Measurements from ENCODE around the gene PAM16. TPM values are rescaled to one million over a fixed set of nuclear protein-coding genes. Genes with fewer than 3 reads are reported as not detected.

PAM16 gene
- total RNA-seq, 4 donors from 2014 or later, result 26.2 to 64.5 (median 40.9) TPM

DNA sequence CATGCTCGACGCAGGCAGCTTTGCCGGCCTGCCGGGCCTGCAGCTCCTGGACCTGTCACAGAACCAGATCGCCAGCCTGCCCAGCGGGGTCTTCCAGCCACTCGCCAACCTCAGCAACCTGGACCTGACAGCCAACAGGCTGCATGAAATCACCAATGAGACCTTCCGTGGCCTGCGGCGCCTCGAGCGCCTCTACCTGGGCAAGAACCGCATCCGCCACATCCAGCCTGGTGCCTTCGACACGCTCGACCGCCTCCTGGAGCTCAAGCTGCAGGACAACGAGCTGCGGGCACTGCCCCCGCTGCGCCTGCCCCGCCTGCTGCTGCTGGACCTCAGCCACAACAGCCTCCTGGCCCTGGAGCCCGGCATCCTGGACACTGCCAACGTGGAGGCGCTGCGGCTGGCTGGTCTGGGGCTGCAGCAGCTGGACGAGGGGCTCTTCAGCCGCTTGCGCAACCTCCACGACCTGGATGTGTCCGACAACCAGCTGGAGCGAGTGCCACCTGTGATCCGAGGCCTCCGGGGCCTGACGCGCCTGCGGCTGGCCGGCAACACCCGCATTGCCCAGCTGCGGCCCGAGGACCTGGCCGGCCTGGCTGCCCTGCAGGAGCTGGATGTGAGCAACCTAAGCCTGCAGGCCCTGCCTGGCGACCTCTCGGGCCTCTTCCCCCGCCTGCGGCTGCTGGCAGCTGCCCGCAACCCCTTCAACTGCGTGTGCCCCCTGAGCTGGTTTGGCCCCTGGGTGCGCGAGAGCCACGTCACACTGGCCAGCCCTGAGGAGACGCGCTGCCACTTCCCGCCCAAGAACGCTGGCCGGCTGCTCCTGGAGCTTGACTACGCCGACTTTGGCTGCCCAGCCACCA lies 30.2 kb upstream of the PAM16 start:
- no peak overlapping the region for H3K4me3 ChIP-seq (ENCODE audit: low read depth, poor library complexity, severe bottlenecking)
- 88 to 89% methylated on average over 35 to 51 of the region's 59 CpGs for WGBS, 2 donors
- no peak for TF ChIP-seq POLR2A (IDR thresholded peaks at IDR 0.05)
- TF ChIP-seq, protein P1, sequence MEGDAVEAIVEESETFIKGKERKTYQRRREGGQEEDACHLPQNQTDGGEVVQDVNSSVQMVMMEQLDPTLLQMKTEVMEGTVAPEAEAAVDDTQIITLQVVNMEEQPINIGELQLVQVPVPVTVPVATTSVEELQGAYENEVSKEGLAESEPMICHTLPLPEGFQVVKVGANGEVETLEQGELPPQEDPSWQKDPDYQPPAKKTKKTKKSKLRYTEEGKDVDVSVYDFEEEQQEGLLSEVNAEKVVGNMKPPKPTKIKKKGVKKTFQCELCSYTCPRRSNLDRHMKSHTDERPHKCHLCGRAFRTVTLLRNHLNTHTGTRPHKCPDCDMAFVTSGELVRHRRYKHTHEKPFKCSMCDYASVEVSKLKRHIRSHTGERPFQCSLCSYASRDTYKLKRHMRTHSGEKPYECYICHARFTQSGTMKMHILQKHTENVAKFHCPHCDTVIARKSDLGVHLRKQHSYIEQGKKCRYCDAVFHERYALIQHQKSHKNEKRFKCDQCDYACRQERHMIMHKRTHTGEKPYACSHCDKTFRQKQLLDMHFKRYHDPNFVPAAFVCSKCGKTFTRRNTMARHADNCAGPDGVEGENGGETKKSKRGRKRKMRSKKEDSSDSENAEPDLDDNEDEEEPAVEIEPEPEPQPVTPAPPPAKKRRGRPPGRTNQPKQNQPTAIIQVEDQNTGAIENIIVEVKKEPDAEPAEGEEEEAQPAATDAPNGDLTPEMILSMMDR (IDR thresholded peaks at IDR 0.05), result no peak
- intact Hi-C loops (cut with DNase I; ENCODE audit: low total_unique reads), result no loop called here
- no peak for DNase-seq (ENCODE audit: low spot score in 2 of 2)

DNA sequence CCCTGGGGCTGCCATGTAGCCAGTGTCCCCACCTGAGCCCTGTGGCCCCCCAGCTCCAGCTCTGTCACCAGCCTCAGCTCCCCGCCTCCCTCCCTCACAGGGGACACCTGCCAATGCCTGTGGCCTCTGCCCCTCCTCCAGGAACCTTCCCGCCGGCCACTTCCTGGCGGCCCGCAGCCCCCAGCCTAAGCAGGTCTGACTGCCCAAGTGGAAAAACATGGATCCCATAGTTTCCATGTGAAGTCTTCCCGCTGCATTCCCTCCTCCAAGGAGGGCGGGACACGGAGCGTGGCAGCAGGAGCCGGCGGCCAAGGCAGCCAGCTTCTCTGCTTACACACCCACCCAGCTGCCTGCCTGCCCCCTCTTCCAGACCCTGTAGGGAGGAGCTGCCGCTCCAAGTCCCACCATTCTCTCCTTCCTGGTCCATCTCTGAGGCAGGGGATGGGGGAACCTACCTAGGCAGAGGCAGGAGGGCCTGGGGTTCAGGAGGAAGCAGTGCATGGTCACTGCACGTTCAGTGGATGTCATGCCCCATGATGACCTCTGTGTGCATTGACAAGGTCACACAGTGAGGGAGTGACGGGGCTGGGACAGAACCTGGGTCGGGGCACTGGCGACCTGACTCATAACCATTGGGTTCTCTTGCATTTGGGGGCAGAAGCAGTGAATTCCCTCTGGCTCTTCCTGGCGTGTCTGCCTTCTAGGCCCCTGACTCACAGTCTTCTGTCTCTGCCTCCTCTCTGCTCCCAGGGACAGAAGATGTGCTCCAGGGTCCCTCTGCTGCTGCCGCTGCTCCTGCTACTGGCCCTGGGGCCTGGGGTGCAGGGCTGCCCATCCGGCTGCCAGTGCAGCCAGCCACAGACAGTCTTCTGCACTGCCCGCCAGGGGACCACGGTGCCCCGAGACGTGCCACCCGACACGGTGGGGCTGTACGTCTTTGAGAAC lies 29.3 kb upstream of the PAM16 start:
- 81 to 85% methylated on average over 26 of the region's 26 CpGs for WGBS, 2 donors
- DNase-seq (ENCODE audit: low spot score in 2 of 2), result no peak

DNA sequence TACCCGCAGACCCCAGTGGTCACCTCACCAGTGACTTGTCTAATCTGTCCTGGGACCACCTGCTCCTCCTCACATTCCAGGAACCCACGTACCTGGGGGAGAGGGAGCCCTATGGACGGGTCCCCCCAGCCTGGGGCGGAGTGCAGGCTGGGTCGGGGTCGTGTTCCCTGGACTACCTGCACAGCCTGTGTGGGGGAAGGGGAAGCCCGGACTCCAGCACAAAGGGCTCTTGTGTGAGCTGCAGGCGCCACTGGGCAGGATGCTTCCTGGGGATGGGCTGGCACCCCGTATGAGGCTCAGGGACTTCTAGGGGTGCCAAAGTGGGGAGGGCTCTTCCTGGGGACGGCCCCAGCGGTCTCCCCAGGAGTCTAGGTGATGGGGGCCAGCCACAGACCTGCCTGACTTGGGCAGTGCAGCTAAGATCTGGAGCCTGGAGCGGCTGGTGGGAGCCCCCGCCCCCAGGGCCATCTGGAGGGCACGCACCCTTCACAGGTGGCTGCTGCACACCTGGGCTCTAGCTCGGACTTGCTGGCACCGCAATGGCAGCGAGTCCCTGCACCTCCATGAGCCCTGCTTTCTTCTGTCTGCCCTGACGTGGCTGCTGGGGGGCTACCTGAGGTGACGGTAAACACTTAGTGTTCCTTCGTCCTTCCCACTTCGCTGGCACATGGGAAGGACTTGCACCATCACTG lies 28.0 kb upstream of the PAM16 start:
- WGBS, 2 donors, result 79 to 84% methylated on average over 12 to 18 of the region's 21 CpGs
- intact Hi-C loops (cut with DNase I; ENCODE audit: low total_unique reads), result loop anchor here (10.0 kb wide), 1 partner anchor 1126 kb away; no protein-coding TSS in a partner anchor
- DNase-seq (ENCODE audit: low spot score in 2 of 2), result no peak
- no peak overlapping the region for H3K4me3 ChIP-seq (ENCODE audit: low read depth, poor library complexity, severe bottlenecking)
- no peak for TF ChIP-seq POLR2A (IDR thresholded peaks at IDR 0.05)

More for the DNA sequence above, 29.3 kb upstream of the PAM16 start:
- intact Hi-C loops (cut with DNase I; ENCODE audit: low total_unique reads), result no loop called here
- TF ChIP-seq, protein P1 (IDR thresholded peaks at IDR 0.05), result no peak
- no peak for TF ChIP-seq POLR2A (IDR thresholded peaks at IDR 0.05)
- no peak overlapping the region for H3K4me3 ChIP-seq (ENCODE audit: low read depth, poor library complexity, severe bottlenecking)

DNA sequence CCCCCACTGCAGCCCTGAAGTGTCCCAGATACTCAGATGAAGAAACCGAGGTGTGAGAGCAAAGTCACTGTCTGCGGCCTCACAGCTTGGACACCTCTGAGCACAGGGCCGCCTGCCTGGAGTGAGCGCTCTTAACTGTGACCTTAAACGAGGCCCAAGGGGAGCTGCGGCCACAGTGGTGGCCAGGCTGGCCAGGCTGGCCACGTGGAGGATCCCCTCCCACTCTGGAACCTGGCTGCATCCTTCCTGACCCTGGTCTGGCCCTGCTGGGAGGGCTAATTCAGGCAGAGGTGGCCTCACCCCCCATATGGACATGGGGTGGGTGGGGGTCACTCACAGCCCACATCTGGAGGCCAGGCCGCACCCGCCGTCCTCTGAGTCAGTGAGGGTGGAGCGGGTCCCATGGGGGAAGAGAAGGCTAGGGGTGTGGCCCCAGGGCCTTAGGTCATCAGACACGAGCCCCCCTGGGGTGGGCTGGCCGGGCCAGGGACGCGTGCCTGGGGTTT lies 27.1 kb upstream of the PAM16 start:
- 54 to 81% methylated on average over 11 to 15 of the region's 15 CpGs for WGBS, 2 donors
- TF ChIP-seq, protein P1 (IDR thresholded peaks at IDR 0.05), result no peak
- TF ChIP-seq POLR2A (IDR thresholded peaks at IDR 0.05), result no peak
- H3K4me3 ChIP-seq (ENCODE audit: low read depth, poor library complexity, severe bottlenecking), result no peak overlapping the region
- intact Hi-C loops (cut with DNase I; ENCODE audit: low total_unique reads), result loop anchor here (10.0 kb wide), 1 partner anchor 1127 kb away; no protein-coding TSS in a partner anchor
- peak; percentile 75 to 96 for DNase-seq (ENCODE audit: low spot score in 2 of 2)

DNA sequence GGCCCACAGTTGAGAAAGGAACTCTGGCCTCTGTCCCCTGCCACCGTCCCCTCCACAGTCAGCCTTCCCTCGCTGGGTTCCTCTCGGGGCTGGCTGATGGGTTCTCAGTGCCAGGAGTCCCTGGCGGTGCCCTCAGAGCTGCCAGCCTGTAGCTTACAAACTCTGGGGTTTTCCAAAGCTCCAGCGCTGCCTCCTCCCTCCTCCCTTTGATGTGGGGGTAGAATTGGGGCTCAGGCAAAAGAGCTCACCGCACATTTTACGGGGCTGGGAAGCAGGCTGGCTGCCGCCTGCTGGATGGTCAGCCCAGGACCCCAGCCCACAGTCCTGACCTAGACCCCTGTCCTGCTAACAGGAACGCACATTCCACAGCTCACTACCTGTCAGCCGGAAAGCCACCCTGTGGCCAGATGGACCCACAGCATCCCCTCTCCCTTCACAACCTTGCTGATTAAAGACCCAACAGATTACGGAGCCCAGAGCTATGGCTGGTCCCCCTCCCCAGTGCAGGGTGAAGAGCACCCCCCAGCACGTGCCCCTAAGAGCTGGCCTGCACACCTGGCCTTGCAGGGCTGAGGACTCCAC lies 26.5 kb upstream of the PAM16 start:
- TF ChIP-seq, protein P1 (IDR thresholded peaks at IDR 0.05), result no peak
- TF ChIP-seq POLR2A (IDR thresholded peaks at IDR 0.05), result no peak
- intact Hi-C loops (cut with DNase I; ENCODE audit: low total_unique reads), result loop anchor here (10.0 kb wide), 1 partner anchor 1127 kb away; no protein-coding TSS in a partner anchor
- 36 to 47% methylated on average over 12 of the region's 12 CpGs for WGBS, 2 donors
- no peak for DNase-seq (ENCODE audit: low spot score in 2 of 2)
- no peak overlapping the region for H3K4me3 ChIP-seq (ENCODE audit: low read depth, poor library complexity, severe bottlenecking)

All from lower leg skin (tissue), 4 donors.